A549 treated with GW870086 at 1 μM for 4 hours (cell line): ENCODE measurements around the gene TMEM145. TPM values are rescaled to one million over a fixed set of nuclear protein-coding genes. Genes with fewer than 3 reads are reported as not detected.

Source experiments
- total RNA-seq: library from RNA; stranded (reverse); fragments of 200-300 nt; extraction: Qiagen RNA extraction; gene quantifications from 5 replicates; pipeline ENCODE4 v1.2.3, GENCODE V29; 2022; ENCODE audit warnings: low read depth

TMEM145 gene
- total RNA-seq, result 2.2 to 3.9 TPM (median 3.2 TPM) in 5 replicates

DNA sequence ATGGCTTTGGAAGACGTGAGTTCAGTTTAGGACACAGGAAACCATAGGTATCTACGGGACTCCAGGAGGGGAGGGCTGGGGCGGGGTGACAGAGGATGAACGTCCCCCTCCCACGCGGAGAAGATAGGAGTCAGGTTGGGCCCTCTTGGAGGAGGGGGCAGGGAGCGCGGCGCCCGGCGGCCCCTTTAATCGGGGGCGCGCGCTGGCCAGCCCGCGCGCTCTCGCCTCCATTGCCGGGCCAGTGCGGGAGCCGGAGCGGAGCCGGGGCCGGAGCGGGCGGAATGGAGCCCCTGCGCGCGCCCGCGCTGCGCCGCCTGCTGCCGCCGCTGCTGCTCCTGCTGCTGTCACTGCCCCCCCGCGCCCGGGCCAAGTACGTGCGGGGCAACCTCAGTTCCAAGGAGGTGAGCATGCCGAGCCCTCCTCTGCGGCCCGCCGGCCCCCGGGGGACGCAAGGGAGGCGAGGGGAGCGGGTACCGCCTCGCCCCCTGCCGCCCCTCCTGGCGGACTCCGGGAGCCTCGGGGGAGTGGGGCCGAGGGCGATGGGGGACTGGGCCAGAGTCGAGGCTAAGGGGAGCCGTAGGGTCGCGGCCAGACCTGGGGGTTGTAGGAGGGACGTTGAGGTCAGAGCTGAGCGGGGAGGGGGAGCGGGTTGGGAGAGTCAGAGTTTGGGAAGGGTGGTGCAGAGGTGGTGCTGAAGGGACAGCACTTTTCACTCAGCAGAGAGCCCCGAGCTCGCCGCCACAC, at the start of gene TMEM145:
Gene TMEM145 (plus strand): TSS at position 214 of the 744 bp plus-strand sequence. CDS start 68 bp downstream, at position 282.

DNA sequence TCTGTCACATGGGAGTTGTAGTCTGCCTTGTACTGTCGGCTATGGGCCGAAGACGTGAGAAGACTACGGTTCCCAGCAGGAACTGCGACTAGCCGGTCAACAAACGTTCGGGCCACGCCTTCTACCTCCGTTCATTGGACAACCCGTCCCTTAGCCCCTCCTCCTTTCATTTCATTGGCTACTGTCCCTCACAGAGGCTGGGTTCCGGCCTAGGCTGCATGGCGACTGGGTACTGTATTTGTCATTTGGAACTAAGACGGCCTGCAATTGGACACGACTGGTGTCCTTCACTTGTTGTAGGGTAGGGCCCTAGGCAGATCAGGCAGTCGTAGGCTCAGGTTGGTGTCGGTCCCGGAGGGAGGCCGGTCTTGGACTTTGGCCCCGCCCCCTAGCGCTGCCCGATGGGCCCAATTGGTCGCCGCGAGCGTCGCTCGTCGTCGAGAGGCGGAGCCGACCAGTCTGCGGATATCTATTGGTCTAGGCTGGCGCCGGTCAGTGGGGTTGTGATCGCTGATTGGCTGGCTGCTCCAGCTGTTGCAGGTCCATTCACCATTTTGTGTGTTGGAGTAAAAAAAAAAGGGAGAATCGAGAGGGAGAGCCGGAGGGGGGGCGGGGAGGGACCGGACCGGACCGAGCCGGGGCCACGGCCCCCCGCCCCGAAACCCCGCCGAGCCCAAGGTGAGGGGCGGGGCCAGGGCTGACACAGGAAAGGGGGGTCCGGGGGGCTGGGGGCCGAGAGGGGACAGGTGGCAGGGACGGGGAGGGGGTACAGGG, 44.2 kb upstream of the TMEM145 start, which contains the start of gene CIC:
Gene CIC (plus strand): TSS at position 549 of the 774 bp plus-strand sequence. CDS start 2,532 bp downstream, outside the sequence.

DNA sequence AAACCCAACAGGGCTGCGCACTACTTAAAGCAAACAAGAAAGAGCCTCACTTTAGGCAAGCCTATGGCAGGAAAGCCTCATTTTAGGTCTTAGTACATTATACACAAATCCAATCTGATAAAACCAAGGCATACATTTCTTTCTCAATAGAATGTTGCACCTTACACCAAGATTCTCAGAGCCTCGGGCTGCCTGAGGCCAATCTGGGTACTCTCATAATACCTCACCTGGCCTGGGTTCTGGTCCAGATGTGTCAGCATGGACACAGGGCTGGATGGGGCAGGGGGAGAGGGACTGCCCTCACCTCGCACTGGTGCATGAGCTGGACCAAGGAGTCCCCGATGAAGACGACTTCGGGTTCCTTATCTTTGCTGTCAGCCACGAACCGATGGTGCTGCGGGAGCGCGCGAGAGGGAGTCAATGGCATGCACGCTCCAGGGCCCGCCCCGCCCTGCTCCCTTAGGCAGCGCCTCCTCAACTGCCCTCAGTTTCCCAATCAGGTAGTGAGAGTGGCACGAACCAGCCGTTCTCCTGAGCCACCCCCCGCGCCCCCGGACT, 11.4 kb upstream of the TMEM145 start, which contains the start of gene PRR19:
Gene PRR19 (plus strand): TSS at position 487 of the 558 bp plus-strand sequence. CDS start 7,453 bp downstream, outside the sequence.

DNA sequence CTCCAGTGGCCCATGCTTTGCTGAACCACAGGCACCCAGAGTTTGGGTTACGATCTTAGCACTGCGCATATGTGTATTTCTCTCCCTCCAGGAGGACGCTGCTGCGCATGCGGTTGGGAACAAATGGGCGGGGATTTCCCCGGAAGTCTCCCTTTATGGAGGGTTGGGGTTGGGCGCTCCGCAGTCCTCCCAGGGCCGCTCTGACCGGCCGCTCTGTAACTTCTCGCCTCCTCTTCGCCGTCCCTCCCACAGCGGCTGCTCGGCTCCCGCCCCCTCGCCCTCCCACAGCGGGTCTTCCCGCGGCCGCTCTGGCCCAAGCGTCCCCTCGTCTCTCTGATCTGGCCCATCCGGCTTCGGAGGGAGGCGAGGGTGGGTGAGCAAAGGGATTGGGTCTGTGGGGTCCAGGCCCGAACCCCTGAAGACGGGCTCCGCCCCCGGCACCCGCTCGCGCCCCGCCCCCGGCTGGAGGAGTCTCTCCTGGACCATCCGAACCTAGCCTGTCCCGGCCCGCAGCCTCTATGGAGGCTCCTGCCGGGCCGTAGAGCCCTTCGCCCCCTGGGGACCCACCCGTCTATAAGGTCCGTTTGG, 12.3 kb downstream of the TMEM145 start, which contains the start of gene MEGF8:
Gene MEGF8 (plus strand): TSS at position 328 of the 588 bp plus-strand sequence. CDS start 609 bp downstream, outside the sequence.

Other genes with a start within 250 kb of the TMEM145 start
- 0.37 to 0.50 TPM (median 0.42 TPM) in 5 replicates for gene GRIK5, start 243.1 kb upstream of the TMEM145 start, total RNA-seq
- gene ZNF574, start 237.1 kb upstream of the TMEM145 start, total RNA-seq, result 28.7 to 38.8 TPM (median 36.8 TPM) in 5 replicates
- gene POU2F2, start 180.9 kb upstream of the TMEM145 start, total RNA-seq, result 0.15 to 0.80 TPM (median 0.41 TPM) in 5 replicates
- gene DEDD2, start 95.6 kb upstream of the TMEM145 start, total RNA-seq, result 54.3 to 74.7 TPM (median 66.0 TPM) in 5 replicates
- 15.5 to 21.1 TPM (median 19.8 TPM) in 5 replicates for gene ZNF526, start 93.0 kb upstream of the TMEM145 start, total RNA-seq
- 104 to 150 TPM (median 147 TPM) in 5 replicates for gene GSK3A, start 70.7 kb upstream of the TMEM145 start, total RNA-seq
- 99.1 to 124 TPM (median 117 TPM) in 5 replicates for gene ERF, start 58.2 kb upstream of the TMEM145 start, total RNA-seq
- gene CIC, start 44.1 kb upstream of the TMEM145 start, total RNA-seq, result 38.6 to 52.2 TPM (median 47.4 TPM) in 5 replicates
- gene PRR19, start 11.2 kb upstream of the TMEM145 start, total RNA-seq, result 3.6 to 4.9 TPM (median 4.3 TPM) in 5 replicates
- 132 to 152 TPM (median 151 TPM) in 5 replicates for gene PAFAH1B3, start 10.7 kb upstream of the TMEM145 start, total RNA-seq
- gene MEGF8, start 12.3 kb downstream of the TMEM145 start, total RNA-seq, result 19.0 to 25.2 TPM (median 23.3 TPM) in 5 replicates
- 40.7 to 55.2 TPM (median 48.7 TPM) in 5 replicates for gene CNFN, start 77.0 kb downstream of the TMEM145 start, total RNA-seq
- gene LIPE, start 114.1 kb downstream of the TMEM145 start, total RNA-seq, result 1.4 to 2.9 TPM (median 2.3 TPM) in 5 replicates
- 0.18 TPM in 1 of 5 replicates, not detected in the others for gene CXCL17, start 129.6 kb downstream of the TMEM145 start, total RNA-seq
- gene CEACAM1, start 215.2 kb downstream of the TMEM145 start, total RNA-seq, result 2.4 to 3.7 TPM (median 2.9 TPM) in 5 replicates